DND-41 (cell line): ENCODE data around the gene DCC.

Experiments used
- CTCF ChIP-seq: IDR thresholded peaks from 2 replicates; pipeline ENCODE4 v1.5.1; 2012; ENCODE audit warnings: borderline replicate concordance, low read length, moderate library complexity, mild to moderate bottlenecking; ENCODE audit not compliant: poor library complexity, severe bottlenecking; ENCODE audit errors: extremely low read depth
- EZH2 ChIP-seq: IDR thresholded peaks from 3 replicates; pipeline ENCODE4 v1.6.1; 2012; ENCODE audit warnings: borderline replicate concordance, low read depth, mild to moderate bottlenecking, moderate library complexity, low read length, inconsistent platforms; ENCODE audit not compliant: severe bottlenecking

- no peak for TF ChIP-seq CTCF
- no peak for TF ChIP-seq EZH2
Measured at GRCh38 chr18:52617931-52618330, 277.9 kb downstream of the DCC start.
